ENCODE results near the gene RECQL5.

RECQL5 gene

DNA sequence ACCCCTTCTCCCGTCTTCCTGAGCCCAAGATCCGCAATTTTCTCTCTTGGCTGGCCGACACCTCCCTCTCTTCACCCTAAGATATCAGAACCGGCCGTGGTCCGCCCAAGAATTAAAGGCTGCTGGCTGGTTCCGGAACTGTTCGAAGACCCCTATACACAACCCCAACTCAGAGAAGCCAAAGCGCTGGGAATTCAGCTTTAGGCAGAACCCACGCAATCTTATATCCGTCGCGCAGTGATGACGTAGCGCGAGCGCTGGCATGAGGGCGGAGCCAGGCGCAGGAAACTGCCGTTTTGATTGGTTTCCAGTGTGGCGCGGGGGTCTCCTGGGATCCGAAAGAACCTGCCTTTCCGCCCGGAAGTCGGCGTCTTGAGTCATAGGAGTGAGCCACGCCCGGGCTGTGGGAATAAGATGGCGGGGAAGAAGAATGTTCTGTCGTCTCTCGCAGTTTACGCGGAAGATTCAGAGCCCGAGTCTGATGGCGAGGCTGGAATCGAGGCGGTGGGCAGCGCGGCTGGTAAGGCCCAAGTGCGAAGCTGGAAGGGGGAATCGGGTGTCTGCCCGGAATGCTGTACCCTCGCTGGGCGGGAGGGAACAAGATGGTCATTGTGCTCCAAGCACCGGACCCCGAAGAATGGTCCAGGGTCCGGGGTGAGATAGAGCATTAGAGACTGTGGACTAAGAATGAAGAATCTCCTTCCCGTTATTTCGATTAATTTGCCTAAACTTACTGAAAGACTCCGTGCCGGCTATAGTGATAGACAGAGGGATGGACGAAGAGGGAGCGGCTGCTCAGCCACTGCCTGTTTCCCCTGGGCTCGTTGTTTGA is at the start of gene RECQL5, which contains the start of gene SAP30BP:
TSS of gene RECQL5 (minus strand) at position 196 of the 832 bp plus-strand sequence. CDS start 597 bp downstream, outside the sequence.
TSS of gene SAP30BP (plus strand) at position 380 of the 832 bp plus-strand sequence. CDS start at position 415, 35 bp downstream.
- peaks cover 10% of the 10 kb centered on the region; the same call in 1 of the 2 replicates for H3K4me1 ChIP-seq (ENCODE audit: control insufficient read depth, insufficient read depth, low read length)
- peaks cover 49 to 65% of the 10 kb centered on the region in 2 experiments for H3K36me3 ChIP-seq (ENCODE audit: control insufficient read depth in 2 of 2, insufficient read depth in 1 of 2, low read length in 2 of 2)
- CTCF ChIA-PET = interaction anchor here (0.7 to 4.6 kb wide), 7 partner anchors 15 to 179 kb away, joined by 3 to 48 read pairs (median 4); partner anchors contain the start of gene SMIM5
- POLR2A ChIA-PET = interaction anchor here (0.5 to 3.3 kb wide), 10 partner anchors 9 to 941 kb away, joined by 3 to 11 read pairs (median 5); partner anchors contain the start of genes GRB2 and SMIM5
- H3K27ac ChIP-seq (ENCODE audit: extremely low read depth, low read depth, low read length) = 0 out of 2 replicates have a peak within 1 kb of the TSS, but pooled peaks have one; percentile 42
- peak within 1 kb of the TSS; percentile 95 for H3K4me3 ChIP-seq (ENCODE audit: low read depth, low read length)
- H3K9me3 ChIP-seq (ENCODE audit: control insufficient read depth, insufficient read depth, low read depth, low read length) = no peaks in the 10 kb centered on the region
- TF ChIP-seq ZNF501 (tag by site-specific recombination; IDR thresholded peaks at IDR 0.05) = no peak
- no peak for TF ChIP-seq ZNF24 (tag by site-specific recombination; IDR thresholded peaks at IDR 0.05)
- TF ChIP-seq ZNF777 (tag by site-specific recombination; IDR thresholded peaks at IDR 0.05; ENCODE audit: borderline replicate concordance) = no peak
- no peak for TF ChIP-seq KLF16 (tag by site-specific recombination; IDR thresholded peaks at IDR 0.05)
- no peak for TF ChIP-seq SCRT2 (tag by site-specific recombination; IDR thresholded peaks at IDR 0.05)
- no peak for TF ChIP-seq ZNF324 (tag by site-specific recombination; IDR thresholded peaks at IDR 0.05)
- no peak for TF ChIP-seq ZNF366 (tag by site-specific recombination; conservative IDR thresholded peaks at IDR 0.05)
- no peak for TF ChIP-seq ZNF202 (tag by site-specific recombination; IDR thresholded peaks at IDR 0.05; ENCODE audit: borderline replicate concordance)
- no peak for TF ChIP-seq ZNF391 (tag by site-specific recombination; IDR thresholded peaks at IDR 0.05; ENCODE audit: borderline replicate concordance, low read depth)
- TF ChIP-seq, protein P1, sequence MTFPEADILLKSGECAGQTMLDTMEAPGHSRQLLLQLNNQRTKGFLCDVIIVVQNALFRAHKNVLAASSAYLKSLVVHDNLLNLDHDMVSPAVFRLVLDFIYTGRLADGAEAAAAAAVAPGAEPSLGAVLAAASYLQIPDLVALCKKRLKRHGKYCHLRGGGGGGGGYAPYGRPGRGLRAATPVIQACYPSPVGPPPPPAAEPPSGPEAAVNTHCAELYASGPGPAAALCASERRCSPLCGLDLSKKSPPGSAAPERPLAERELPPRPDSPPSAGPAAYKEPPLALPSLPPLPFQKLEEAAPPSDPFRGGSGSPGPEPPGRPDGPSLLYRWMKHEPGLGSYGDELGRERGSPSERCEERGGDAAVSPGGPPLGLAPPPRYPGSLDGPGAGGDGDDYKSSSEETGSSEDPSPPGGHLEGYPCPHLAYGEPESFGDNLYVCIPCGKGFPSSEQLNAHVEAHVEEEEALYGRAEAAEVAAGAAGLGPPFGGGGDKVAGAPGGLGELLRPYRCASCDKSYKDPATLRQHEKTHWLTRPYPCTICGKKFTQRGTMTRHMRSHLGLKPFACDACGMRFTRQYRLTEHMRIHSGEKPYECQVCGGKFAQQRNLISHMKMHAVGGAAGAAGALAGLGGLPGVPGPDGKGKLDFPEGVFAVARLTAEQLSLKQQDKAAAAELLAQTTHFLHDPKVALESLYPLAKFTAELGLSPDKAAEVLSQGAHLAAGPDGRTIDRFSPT (tag by site-specific recombination; IDR thresholded peaks at IDR 0.05) = no peak
- no peak for TF ChIP-seq ZNF394 (tag by site-specific recombination; IDR thresholded peaks at IDR 0.05; ENCODE audit: borderline replicate concordance)
- TF ChIP-seq ZNF416 (tag by site-specific recombination; IDR thresholded peaks at IDR 0.05) = no peak
- TF ChIP-seq ZNF571 (tag by site-specific recombination; IDR thresholded peaks at IDR 0.05) = no peak
- TF ChIP-seq ZBTB48 (tag by site-specific recombination; IDR thresholded peaks at IDR 0.05) = no peak
- 0 out of 2 replicates have a peak, but pooled peaks have one; percentile 35 for TF ChIP-seq HOXD13 (CRISPR knock-in tag; IDR thresholded peaks at IDR 0.05; ENCODE audit: borderline replicate concordance)
- no peak for TF ChIP-seq ZNF670 (tag by site-specific recombination; IDR thresholded peaks at IDR 0.05; ENCODE audit: low read depth)
- TF ChIP-seq, protein P2, sequence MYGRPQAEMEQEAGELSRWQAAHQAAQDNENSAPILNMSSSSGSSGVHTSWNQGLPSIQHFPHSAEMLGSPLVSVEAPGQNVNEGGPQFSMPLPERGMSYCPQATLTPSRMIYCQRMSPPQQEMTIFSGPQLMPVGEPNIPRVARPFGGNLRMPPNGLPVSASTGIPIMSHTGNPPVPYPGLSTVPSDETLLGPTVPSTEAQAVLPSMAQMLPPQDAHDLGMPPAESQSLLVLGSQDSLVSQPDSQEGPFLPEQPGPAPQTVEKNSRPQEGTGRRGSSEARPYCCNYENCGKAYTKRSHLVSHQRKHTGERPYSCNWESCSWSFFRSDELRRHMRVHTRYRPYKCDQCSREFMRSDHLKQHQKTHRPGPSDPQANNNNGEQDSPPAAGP (tag by site-specific recombination; IDR thresholded peaks at IDR 0.05) = peak; percentile 36; the same call in 1 of the 2 replicates
- no peak for TF ChIP-seq ZNF664 (tag by site-specific recombination; IDR thresholded peaks at IDR 0.05)
- TF ChIP-seq, protein P3, sequence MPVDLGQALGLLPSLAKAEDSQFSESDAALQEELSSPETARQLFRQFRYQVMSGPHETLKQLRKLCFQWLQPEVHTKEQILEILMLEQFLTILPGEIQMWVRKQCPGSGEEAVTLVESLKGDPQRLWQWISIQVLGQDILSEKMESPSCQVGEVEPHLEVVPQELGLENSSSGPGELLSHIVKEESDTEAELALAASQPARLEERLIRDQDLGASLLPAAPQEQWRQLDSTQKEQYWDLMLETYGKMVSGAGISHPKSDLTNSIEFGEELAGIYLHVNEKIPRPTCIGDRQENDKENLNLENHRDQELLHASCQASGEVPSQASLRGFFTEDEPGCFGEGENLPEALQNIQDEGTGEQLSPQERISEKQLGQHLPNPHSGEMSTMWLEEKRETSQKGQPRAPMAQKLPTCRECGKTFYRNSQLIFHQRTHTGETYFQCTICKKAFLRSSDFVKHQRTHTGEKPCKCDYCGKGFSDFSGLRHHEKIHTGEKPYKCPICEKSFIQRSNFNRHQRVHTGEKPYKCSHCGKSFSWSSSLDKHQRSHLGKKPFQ (tag by site-specific recombination; IDR thresholded peaks at IDR 0.05) = no peak
- TF ChIP-seq YY1 (tag by site-specific recombination; IDR thresholded peaks at IDR 0.05) = peak; percentile 87
- TF ChIP-seq ZNF785 (tag by site-specific recombination; IDR thresholded peaks at IDR 0.05) = no peak
- no peak for TF ChIP-seq TCF7L2 (IDR thresholded peaks at IDR 0.05; ENCODE audit: borderline replicate concordance, low read depth, low read length)
- TF ChIP-seq ZBTB7A (tag by site-specific recombination; IDR thresholded peaks at IDR 0.05; ENCODE audit: low read depth) = no peak
- TF ChIP-seq TRIM28 (IDR thresholded peaks at IDR 0.05; ENCODE audit: borderline replicate concordance, low read length) = no peak
- no peak for TF ChIP-seq ZNF837 (tag by site-specific recombination; IDR thresholded peaks at IDR 0.05)
- no peak for TF ChIP-seq ZNF121 (tag by site-specific recombination; IDR thresholded peaks at IDR 0.05)
- TF ChIP-seq ZNF521 (tag by site-specific recombination; IDR thresholded peaks at IDR 0.05) = no peak
- TF ChIP-seq EGR2 (tag by site-specific recombination; IDR thresholded peaks at IDR 0.05; ENCODE audit: low read depth) = peak; percentile 80
- no peak for TF ChIP-seq KLF7 (tag by site-specific recombination; IDR thresholded peaks at IDR 0.05; ENCODE audit: borderline replicate concordance)
- no peak for TF ChIP-seq ZNF621 (tag by site-specific recombination; IDR thresholded peaks at IDR 0.05)
- TF ChIP-seq, protein P4, sequence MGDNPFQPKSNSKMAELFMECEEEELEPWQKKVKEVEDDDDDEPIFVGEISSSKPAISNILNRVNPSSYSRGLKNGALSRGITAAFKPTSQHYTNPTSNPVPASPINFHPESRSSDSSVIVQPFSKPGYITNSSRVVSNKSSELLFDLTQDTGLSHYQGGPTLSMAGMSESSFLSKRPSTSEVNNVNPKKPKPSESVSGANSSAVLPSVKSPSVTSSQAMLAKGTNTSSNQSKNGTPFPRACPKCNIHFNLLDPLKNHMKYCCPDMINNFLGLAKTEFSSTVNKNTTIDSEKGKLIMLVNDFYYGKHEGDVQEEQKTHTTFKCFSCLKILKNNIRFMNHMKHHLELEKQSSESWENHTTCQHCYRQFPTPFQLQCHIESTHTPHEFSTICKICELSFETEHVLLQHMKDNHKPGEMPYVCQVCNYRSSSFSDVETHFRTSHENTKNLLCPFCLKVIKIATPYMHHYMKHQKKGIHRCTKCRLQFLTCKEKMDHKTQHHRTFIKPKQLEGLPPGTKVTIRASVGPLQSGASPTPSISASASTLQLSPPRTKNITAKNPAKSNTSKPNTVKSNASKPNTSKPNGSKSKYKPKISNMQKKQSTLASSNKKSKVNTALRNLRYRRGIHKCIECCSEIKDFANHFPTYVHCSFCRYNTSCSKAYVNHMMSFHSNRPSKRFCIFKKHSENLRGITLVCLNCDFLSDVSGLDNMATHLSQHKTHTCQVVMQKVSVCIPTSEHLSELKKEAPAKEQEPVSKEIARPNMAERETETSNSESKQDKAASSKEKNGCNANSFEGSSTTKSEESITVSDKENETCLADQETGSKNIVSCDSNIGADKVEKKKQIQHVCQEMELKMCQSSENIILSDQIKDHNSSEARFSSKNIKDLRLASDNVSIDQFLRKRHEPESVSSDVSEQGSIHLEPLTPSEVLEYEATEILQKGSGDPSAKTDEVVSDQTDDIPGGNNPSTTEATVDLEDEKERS (tag by site-specific recombination; IDR thresholded peaks at IDR 0.05) = no peak
